Activated CD8-positive, alpha-beta memory T cell treated with anti-CD3 and anti-CD28 coated beads for 1 hour (primary cell): ENCODE data around the gene POLR1F.
"Not testable (repeated sequence)": the region's sequence is repeated elsewhere in the genome, so short reads cannot be mapped to it uniquely, and the experiment has no call there.

Source experiments
- DNase-seq, 2 donors: peaks; one replicate each; pipeline ENCODE4 v3.0.0-alpha.2; 2020; ENCODE audit warnings: low read depth in 1 of 2; ENCODE audit errors: extremely low read depth in 1 of 2

Gene POLR1F

GRCh38 chr7:19708397-19709248 lies at the start of gene POLR1F:
POLR1F (minus strand) TSS chr7:19709037; CDS start chr7:19709016, 21 bp downstream.
- DNase-seq: peak; percentile 80 to 87

GRCh38 chr7:19754521-19755116 lies 45.8 kb upstream of the POLR1F start:
- DNase-seq: no peak

- DNase-seq: no peak
Observed at GRCh38 chr7:19752020-19752419, 43.2 kb upstream of the POLR1F start.

GRCh38 chr7:19749658-19750057 lies 40.8 kb upstream of the POLR1F start:
- DNase-seq: no peak

DNA sequence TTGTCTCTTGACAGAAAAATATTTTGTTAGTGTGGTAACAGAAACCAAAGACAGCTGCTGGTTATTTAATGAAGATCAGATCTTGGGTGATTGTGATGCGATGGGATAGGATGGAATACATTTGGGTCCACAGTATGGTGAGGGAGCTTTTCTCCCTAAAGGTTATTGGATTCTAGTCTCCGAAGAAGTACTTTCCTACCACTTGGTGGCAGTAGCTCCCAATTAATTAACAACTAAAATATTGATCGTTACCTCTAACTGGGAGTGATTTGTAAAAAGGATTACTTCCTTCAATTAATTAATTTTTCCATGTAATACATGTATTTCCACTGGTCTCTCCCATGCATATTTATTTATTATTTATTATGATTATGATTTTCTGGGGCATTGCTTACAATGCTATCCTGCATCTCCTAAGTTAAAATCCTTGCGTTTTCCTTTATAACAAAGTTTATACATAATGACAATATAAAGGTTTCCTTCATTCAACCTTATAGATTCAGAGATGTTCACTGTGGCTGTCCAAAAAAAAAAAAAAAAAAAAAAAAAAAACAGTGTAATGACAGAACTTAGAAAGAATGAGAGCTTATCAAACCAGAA lies 39.0 kb upstream of the POLR1F start:
- DNase-seq: no peak

DNA sequence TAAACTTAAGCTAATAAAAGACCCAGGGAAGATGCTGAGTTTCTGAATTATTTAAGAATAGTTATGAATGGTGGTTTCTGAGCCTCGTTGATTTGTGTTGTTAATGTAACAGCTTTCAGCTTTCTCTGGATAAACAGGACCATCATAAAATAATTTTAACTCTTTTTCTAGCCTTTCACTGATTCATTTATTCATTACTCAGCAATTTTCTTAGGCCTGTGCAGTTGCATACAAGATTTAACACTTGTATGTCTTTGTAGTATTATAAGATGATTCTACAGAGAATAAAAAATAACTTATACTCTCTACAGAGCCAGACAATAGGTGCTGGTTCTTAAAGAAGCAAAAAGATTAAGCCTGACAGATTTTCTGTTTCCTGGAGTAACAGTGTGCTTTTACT lies 35.2 kb upstream of the POLR1F start:
- DNase-seq: no peak

DNA sequence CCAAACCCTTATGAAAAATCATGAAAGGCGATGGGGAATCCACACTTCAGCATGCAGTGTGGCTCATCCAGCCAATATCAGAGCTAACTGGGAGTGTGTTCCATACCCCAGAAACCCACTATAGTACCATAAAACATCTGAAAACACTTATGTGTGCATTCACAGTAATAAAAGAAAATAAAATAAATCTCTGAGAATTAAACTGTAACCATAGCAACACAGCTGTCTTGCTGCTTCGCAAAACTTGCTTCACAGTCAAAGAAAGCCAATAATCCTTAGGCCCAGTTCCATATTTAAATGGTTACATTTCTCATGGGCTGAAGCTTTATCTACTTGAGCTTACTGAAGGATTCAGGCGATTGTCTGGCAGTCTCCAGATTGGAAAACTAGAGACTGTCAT lies 19.9 kb upstream of the POLR1F start:
- no peak for DNase-seq

- DNase-seq: no peak
Observed at GRCh38 chr7:19725770-19726169, 16.9 kb upstream of the POLR1F start.

DNA sequence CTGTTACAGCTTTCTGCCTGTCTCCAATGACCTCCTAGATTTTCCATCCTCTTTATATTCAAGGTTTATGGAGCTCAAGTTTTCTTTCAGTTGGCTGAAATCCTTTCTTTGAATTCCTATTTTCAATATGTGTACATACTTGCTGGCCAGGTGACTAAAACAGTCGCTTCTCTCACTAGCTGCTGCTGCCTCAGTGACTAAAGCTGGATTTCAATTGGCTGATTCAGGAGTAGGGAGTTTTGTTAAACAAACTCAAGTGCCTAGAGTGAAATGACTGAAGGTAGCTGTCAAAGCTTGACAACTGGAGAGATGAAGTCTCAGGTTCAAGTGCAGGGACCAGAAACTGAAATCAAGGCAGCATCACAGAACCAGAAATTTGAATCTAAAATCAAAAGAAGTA lies 6.7 kb upstream of the POLR1F start:
- no peak for DNase-seq

- DNase-seq: no peak
Observed at GRCh38 chr7:19713676-19714075, 4.8 kb upstream of the POLR1F start.

DNA sequence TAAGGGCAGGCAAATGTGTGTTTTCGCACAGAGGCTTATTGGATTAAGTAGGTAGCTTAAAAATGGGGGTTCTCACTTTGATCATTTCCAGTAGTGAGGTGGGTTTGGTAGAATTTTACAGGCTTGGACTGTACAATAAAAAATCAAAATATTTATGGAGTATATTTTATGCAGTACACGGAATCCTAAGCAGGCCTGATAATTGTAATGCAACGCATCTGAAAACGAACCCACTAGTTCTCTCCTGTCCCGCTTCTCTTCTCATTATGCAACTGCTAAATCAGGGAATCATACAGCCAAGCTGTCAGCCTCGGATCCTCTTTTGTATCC lies 377 bp upstream of the POLR1F start:
- no peak for DNase-seq

DNA sequence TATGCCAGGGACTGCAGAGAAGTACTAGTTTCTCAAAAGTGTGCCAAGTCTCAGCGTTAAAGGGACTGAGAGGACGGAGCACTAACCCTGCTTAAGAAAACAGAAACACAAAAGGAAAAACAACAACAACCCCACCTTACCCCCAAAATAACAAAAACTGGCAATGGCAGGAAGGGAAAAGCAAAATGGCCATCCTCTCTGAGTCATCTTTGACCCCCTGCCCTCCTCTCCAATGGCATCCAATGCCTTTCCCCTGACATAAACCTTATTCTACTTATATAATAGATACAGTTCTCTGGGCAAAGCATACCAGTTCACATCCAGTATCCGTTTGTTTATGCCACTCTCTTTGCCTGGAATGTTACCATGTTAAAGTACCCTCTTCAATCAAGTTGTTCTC lies 1.6 kb downstream of the POLR1F start:
- no peak for DNase-seq

- no peak for DNase-seq
Observed at GRCh38 chr7:19705663-19706062, 3.2 kb downstream of the POLR1F start.

GRCh38 chr7:19701471-19701870 lies 7.4 kb downstream of the POLR1F start:
- DNase-seq: no peak

DNA sequence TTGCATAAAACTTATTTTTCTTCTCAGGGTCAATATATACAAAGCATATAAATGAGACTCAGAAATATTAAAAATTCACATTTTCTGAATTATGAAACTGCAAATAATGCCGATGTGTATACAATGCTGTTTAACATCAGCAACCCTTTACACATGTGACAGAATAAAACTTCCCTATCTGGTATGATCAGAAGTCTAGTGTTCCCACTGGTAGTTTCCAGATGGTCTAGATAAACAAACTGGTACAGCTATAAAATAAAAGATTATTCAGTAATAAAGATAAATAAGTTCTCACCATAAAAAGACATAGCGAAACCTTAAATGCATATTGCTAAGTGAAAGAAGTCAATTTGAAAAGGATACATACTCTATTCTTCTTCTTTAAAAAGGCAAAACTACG lies 7.9 kb downstream of the POLR1F start:
- no peak for DNase-seq

- DNase-seq: no peak
Observed at GRCh38 chr7:19698331-19698730, 10.5 kb downstream of the POLR1F start.

DNA sequence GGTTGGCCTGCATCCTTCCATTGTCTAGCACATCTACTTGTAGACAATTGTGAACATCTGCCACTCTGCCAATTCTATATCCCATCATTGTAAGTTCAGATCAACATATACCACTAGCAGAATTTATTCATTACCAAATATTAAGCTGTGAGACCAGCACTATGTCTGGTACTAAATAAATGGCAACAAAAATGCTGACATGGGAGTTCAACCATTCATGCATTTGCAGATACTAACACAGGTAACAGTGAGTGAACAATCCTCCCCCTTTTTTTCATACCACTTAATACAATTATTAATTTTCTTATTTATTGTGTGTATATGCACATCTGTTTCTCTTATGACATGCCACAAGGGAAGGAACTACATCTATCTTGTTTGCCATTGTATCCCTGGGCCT lies 11.9 kb downstream of the POLR1F start:
- DNase-seq: no peak

DNA sequence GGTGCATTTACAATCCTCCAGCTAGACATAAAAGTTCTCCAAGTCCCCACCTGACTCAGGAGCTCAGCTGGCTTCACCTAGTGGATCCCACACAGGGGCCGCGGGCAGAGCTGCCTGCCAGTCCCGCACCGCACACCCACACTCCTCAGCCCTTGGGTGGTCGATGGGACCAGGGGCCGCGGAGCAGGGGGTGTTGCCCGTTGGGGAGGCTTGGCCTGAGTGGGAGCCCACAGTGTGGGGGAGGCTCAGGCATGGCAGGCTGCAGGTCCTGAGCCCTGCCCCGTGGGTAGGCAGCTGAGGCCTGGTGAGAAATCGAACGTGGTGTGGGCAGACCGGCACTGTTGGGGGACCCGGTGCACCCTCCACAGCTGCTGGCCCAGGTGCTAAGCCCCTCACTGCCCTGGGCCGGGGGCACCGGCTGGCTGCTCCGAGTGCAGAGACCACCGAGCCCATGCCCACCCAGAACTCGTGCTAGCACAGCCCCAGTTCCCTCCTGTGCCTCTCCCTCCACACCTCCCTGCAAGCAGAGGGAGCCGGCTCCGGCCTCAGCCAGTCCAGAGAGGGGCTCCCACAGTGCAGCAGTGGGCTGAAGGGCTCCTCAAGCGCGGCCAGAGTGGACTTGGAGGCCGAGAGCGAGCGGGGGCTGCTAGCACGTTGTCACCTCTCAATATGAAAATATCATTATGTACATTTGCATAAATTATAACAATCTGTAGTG lies 16.6 kb downstream of the POLR1F start:
- no peak for DNase-seq

DNA sequence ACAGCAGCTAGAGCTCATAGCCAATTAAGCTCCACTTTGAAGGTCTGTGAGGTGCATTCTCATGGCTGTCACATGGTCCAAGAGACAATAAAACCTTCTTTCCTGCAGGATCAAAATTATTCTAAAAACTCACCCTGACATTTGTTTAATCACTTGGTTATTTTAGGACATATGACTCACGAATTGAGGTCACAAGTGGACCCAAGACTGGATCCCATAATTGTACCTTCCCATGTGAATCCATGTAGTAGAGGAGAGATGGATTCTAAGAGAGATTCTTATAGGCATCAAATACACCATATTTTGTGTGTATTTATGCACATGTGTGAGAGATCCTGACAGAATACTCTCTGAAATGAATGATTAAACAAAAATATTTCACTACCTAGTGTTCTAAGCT lies 18.1 kb downstream of the POLR1F start:
- DNase-seq: no peak

GRCh38 chr7:19689130-19689529 lies 19.7 kb downstream of the POLR1F start:
- not testable (repeated sequence) for DNase-seq

- no peak for DNase-seq
Observed at GRCh38 chr7:19681596-19681995, 27.2 kb downstream of the POLR1F start.

DNA sequence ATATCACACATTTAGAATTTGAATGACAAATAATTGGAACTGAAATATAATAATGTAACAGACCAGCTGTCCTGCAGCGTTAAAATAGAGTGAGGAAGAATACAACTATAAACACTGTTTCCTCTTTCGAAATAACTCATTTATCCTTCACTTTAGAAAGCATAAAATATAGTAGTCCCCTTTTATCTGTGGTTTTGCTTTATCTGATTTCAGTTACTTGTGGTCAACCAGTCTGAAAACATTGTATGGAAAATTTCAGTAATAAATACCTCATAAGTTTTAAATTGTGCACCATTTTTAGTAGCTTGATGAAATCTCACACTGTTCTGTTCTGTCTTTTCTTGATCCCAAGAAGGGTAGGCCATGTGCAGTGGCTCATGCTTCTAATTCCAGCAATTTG lies 31.7 kb downstream of the POLR1F start:
- no peak for DNase-seq
